CD14-positive monocyte (primary cell): ENCODE data around the gene GLYR1. TPM values are rescaled to one million over a fixed set of nuclear protein-coding genes. Genes with fewer than 3 reads are reported as not detected.

ENCODE experiments used
- DNase-seq, 3 donors: peaks; one replicate each; pipeline ENCODE4 v3.0.0-alpha.2; 2011 to 2022
- H2AFZ ChIP-seq: 2 replicates; pipeline ENCODE4 v1.6.0; 2012; ENCODE audit warnings: mild to moderate bottlenecking, low read depth, low read length, inconsistent platforms; ENCODE audit not compliant: insufficient read depth, poor library complexity, severe bottlenecking
- H3K27ac ChIP-seq, 2 donors: 1 replicate in 1 of 2; 2 replicates in 1 of 2; pipeline ENCODE4 v1.5.1; 2012 to 2013; ENCODE audit warnings: low read length in 2 of 2, control low read depth in 1 of 2, inconsistent platforms in 1 of 2, low read depth in 1 of 2, mild to moderate bottlenecking in 1 of 2
- H3K27me3 ChIP-seq, 2 donors: one replicate each; pipeline versions ENCODE4 v1.6.0 to v1.6.1; 2011 to 2013; ENCODE audit warnings: low read length in 2 of 2; ENCODE audit not compliant: control insufficient read depth in 2 of 2, insufficient read depth in 2 of 2
- H3K36me3 ChIP-seq, 2 donors: replicated peaks in 1 of 2; 1 replicate in 1 of 2; 2 replicates in 1 of 2; pipeline versions ENCODE4 v1.5.1 to v1.6.1; 2012 to 2013; ENCODE audit warnings: low read length in 2 of 2, control low read depth in 1 of 2, inconsistent platforms in 1 of 2, mild to moderate bottlenecking in 1 of 2; ENCODE audit not compliant: insufficient read depth in 2 of 2, control insufficient read depth in 1 of 2
- H3K4me1 ChIP-seq, 2 donors: 1 replicate in 1 of 2; 2 replicates in 1 of 2; pipeline versions ENCODE4 v1.5.1 to v1.6.1; 2012 to 2013; ENCODE audit warnings: low read length in 2 of 2, control low read depth in 1 of 2, inconsistent platforms in 1 of 2, mild to moderate bottlenecking in 1 of 2, moderate library complexity in 1 of 2; ENCODE audit not compliant: insufficient read depth in 2 of 2, control insufficient read depth in 1 of 2
- H3K4me2 ChIP-seq: replicated peaks from 2 replicates; pipeline ENCODE3; 2012; ENCODE audit warnings: low read length, moderate library complexity, mild to moderate bottlenecking; ENCODE audit not compliant: poor library complexity, severe bottlenecking; ENCODE audit errors: extremely low read depth
- H3K4me3 ChIP-seq, 3 experiments: fragments of 200-600 bp in 1 of 3; sonication (generic) in 1 of 3; replicated peaks in 1 of 3; 1 replicate in 2 of 3; 2 replicates in 1 of 3; pipeline ENCODE4 v1.5.1; 2011 to 2013; ENCODE audit warnings: low read length in 3 of 3, mild to moderate bottlenecking in 3 of 3, control low read depth in 2 of 3, low read depth in 2 of 3, inconsistent platforms in 1 of 3, moderate library complexity in 1 of 3
- H3K79me2 ChIP-seq: 2 replicates; pipeline ENCODE4 v1.6.0; 2012; ENCODE audit warnings: mild to moderate bottlenecking, control low read depth, inconsistent platforms, low read length, moderate library complexity; ENCODE audit not compliant: insufficient read depth
- H3K9ac ChIP-seq: 2 replicates; pipeline ENCODE4 v1.6.0; 2017; ENCODE audit warnings: low read length, mild to moderate bottlenecking; ENCODE audit not compliant: insufficient read depth, poor library complexity, severe bottlenecking
- H3K9me3 ChIP-seq, 2 donors: replicated peaks in 1 of 2; 1 replicate in 1 of 2; 2 replicates in 1 of 2; pipeline versions ENCODE4 v1.5.1 to v1.6.1; 2012 to 2013; ENCODE audit warnings: low read length in 2 of 2, control low read depth in 1 of 2; ENCODE audit not compliant: control insufficient read depth in 1 of 2, insufficient read depth in 1 of 2
- H4K20me1 ChIP-seq: 2 replicates; pipeline ENCODE4 v1.6.0; 2012; ENCODE audit warnings: mild to moderate bottlenecking, low read length, control low read depth, moderate library complexity; ENCODE audit not compliant: insufficient read depth
- H3K27ac Mint-ChIP-seq, 7 donors: one replicate each; pipeline ENCODE4 v1.8.0; 2020; ENCODE audit warnings: mild to moderate bottlenecking in 7 of 7, mixed read lengths in 7 of 7, moderate library complexity in 6 of 7, inconsistent platforms in 2 of 7
- H3K27me3 Mint-ChIP-seq, 3 donors: one replicate each; pipeline ENCODE4 v1.8.0; 2021 to 2022; ENCODE audit warnings: low read depth in 3 of 3, mild to moderate bottlenecking in 3 of 3, mixed read lengths in 3 of 3, moderate library complexity in 3 of 3, inconsistent platforms in 1 of 3
- H3K36me3 Mint-ChIP-seq, 2 donors: one replicate each; pipeline ENCODE4 v1.8.0; 2020; ENCODE audit warnings: mixed read lengths in 2 of 2, inconsistent platforms in 1 of 2, mild to moderate bottlenecking in 1 of 2
- H3K4me1 Mint-ChIP-seq: one replicate; pipeline ENCODE4 v1.8.0; 2020; ENCODE audit warnings: mild to moderate bottlenecking, mixed read lengths
- H3K4me3 Mint-ChIP-seq, 2 donors: one replicate each; pipeline ENCODE4 v1.8.0; 2020; ENCODE audit warnings: mild to moderate bottlenecking in 2 of 2, mixed read lengths in 2 of 2, moderate library complexity in 1 of 2
- H3K9me3 Mint-ChIP-seq, 7 donors: one replicate each; pipeline ENCODE4 v1.8.0; 2020 to 2022; ENCODE audit warnings: mixed read lengths in 7 of 7, mild to moderate bottlenecking in 6 of 7, moderate library complexity in 6 of 7, inconsistent platforms in 2 of 7
- WGBS: methylation state at CpG from one replicate; pipeline ENCODE4 v1.1.5; 2013; ENCODE audit warnings: missing lambda C conversion rate; ENCODE audit not compliant: insufficient coverage; 5-methylcytosine and 5-hydroxymethylcytosine counted together
- intact Hi-C, 2 donors: fragments of 100-400 bp; cut with micrococcal nuclease; formaldehyde crosslinking; loops; one replicate each; pipeline versions ENCODE4 v1.15.0 to v1.15.1; 2023
- polyA plus RNA-seq, 3 donors: library from polyadenylated mRNA; depleted of rRNA in 1 of 3; unstranded in 2 of 3; stranded (reverse) in 1 of 3; fragments of 300-500 nt in 2 of 3; fragments of >200 nt in 1 of 3; fragmentation: Illumina TruSeq in 2 of 3; gene quantifications; 1 replicate in 2 of 3; 2 replicates in 1 of 3; pipeline ENCODE4 v1.2.3, GENCODE V29; 2012 to 2021
- small RNA-seq: library from RNA; depleted of rRNA; stranded (forward); fragments of <200 nt; gene quantifications from one replicate; pipeline ENCODE3, GENCODE V24; 2012; ENCODE audit warnings: low read depth; ENCODE audit not compliant: insufficient read length
- TF ChIP-seq, protein P1 (sequence below): fragments of 200-600 bp; IDR thresholded peaks from one replicate; pipeline ENCODE4 v1.8.0; 2022; ENCODE audit warnings: antibody characterized with exemption, mild to moderate bottlenecking

Gene GLYR1
- polyA plus RNA-seq, 3 donors = 34.2 to 41.9 (median 39.3) TPM

DNA sequence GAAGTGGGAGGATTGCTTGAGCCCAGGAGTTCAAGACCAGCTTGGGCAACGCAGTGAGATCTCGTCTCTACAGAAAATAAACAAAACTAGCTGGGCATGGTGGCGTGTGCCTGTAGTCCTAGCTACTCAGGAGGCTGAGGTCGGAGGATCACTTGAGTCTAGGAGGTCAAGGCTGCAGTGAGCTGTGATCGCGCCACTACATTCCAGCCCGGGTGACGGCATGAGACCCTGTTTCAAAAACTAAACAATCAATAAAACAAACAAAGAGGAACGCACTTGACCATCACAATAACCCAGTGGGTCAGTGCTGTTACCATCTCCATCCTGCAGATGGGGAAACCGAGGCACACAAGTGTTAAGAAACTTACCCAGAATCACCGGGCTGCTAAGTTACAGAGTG lies 93.9 kb downstream of the GLYR1 start:
- no peak for DNase-seq
- H3K9me3 Mint-ChIP-seq = peaks cover 5 to 11% (median 8%) of the 10 kb centered on the region in 7 donors
- no peak overlapping the region for H3K4me3 Mint-ChIP-seq
- Histone ChIP-seq H4K20me1 (no peaks in the 10 kb centered on the region), H3K27ac (no peak overlapping the region), H3K79me2 (no peaks in the 10 kb centered on the region), H3K27me3 (no peaks in the 10 kb centered on the region), H3K9me3 (peaks cover 0 to 6% of the 10 kb centered on the region in 2 donors), H3K4me2 (no peak overlapping the region), H2AFZ (no peak overlapping the region), H3K36me3 (peaks cover 59 to 77% of the 10 kb centered on the region in 2 donors), H3K9ac (no peak overlapping the region), H3K4me1 (no peaks in the 10 kb centered on the region), H3K4me3 (no peak overlapping the region)
- peaks cover 56 to 73% of the 10 kb centered on the region in 2 donors for H3K36me3 Mint-ChIP-seq
- no peaks in the 10 kb centered on the region for H3K4me1 Mint-ChIP-seq
- intact Hi-C loops = no loop called here
- TF ChIP-seq, protein P1, sequence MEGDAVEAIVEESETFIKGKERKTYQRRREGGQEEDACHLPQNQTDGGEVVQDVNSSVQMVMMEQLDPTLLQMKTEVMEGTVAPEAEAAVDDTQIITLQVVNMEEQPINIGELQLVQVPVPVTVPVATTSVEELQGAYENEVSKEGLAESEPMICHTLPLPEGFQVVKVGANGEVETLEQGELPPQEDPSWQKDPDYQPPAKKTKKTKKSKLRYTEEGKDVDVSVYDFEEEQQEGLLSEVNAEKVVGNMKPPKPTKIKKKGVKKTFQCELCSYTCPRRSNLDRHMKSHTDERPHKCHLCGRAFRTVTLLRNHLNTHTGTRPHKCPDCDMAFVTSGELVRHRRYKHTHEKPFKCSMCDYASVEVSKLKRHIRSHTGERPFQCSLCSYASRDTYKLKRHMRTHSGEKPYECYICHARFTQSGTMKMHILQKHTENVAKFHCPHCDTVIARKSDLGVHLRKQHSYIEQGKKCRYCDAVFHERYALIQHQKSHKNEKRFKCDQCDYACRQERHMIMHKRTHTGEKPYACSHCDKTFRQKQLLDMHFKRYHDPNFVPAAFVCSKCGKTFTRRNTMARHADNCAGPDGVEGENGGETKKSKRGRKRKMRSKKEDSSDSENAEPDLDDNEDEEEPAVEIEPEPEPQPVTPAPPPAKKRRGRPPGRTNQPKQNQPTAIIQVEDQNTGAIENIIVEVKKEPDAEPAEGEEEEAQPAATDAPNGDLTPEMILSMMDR = no peak
- 100% methylated on average over 11 of the region's 11 CpGs for WGBS
- no peak overlapping the region for H3K27ac Mint-ChIP-seq
- peaks cover 0 to 2% (median 0%) of the 10 kb centered on the region in 3 donors for H3K27me3 Mint-ChIP-seq

Small RNAs within 50 kb of the gene (small RNA-seq; reads per million reads assigned to genes)
- not detected for gene RF00017

Other genes with a start within 250 kb of the GLYR1 start
- gene UBALD1, start 232.4 kb downstream of the GLYR1 start, polyA plus RNA-seq = 10 to 100 TPM in 1 of 3 donors, 1 to 10 TPM in 2; 2.2 to 19.2 (median 2.8) TPM
- gene MGRN1, start 222.5 kb downstream of the GLYR1 start, polyA plus RNA-seq = 10 to 100 TPM in 1 of 3 donors, 1 to 10 TPM in 2; 3.7 to 48.2 (median 4.7) TPM
- 10 to 100 TPM; 40.0 to 62.7 (median 41.1) TPM for gene NUDT16L1, start 153.7 kb downstream of the GLYR1 start, polyA plus RNA-seq
- 10 to 100 TPM in 1 of 3 donors, under 1 TPM in 2; 0.59 to 13.7 (median 0.95) TPM for gene ANKS3, start 113.0 kb downstream of the GLYR1 start, polyA plus RNA-seq
- gene DNAAF8, start 112.8 kb downstream of the GLYR1 start, polyA plus RNA-seq = under 1 TPM in 2 of 3 donors, not detected in 1; 0.04 to 0.36 TPM
- gene ZNF500, start 80.1 kb downstream of the GLYR1 start, polyA plus RNA-seq = 1 to 10 TPM; 2.4 to 5.6 (median 5.2) TPM
- not detected for gene SEPTIN12, start 58.9 kb downstream of the GLYR1 start, polyA plus RNA-seq
- gene SMIM22, start 51.9 kb downstream of the GLYR1 start, polyA plus RNA-seq = not detected
- 100 to 1,000 TPM in 1 of 3 donors, 10 to 100 TPM in 2; 40.9 to 126 (median 54.4) TPM for gene ROGDI, start 44.7 kb downstream of the GLYR1 start, polyA plus RNA-seq
- gene UBN1, start 193 bp upstream of the GLYR1 start, polyA plus RNA-seq = 10 to 100 TPM in 1 of 3 donors, 1 to 10 TPM in 2; 5.3 to 24.5 (median 7.3) TPM
- gene PPL, start 89.9 kb upstream of the GLYR1 start, polyA plus RNA-seq = under 1 TPM in 1 of 3 donors, not detected in 2; 0.02 TPM
- gene SEC14L5, start 111.0 kb upstream of the GLYR1 start, polyA plus RNA-seq = under 1 TPM in 1 of 3 donors, not detected in 2; 0.03 TPM
- 10 to 100 TPM; 44.1 to 51.5 (median 44.9) TPM for gene NAGPA, start 186.6 kb upstream of the GLYR1 start, polyA plus RNA-seq
- gene C16orf89, start 218.7 kb upstream of the GLYR1 start, polyA plus RNA-seq = not detected
- gene ALG1, start 224.6 kb upstream of the GLYR1 start, polyA plus RNA-seq = 10 to 100 TPM in 2 of 3 donors, 1 to 10 TPM in 1; 9.3 to 31.0 (median 25.2) TPM